Pancreas (tissue), 10 donors: ENCODE data around the gene CLTCL1. TPM values are rescaled to one million over a fixed set of nuclear protein-coding genes. Genes with fewer than 3 reads are reported as not detected.
A peak's percentile ranks its signal among the peaks of the same experiment; 100 is the strongest.

Source experiments
- ATAC-seq, 4 donors: fragments of 200-7000 bp; cut with Tn5 transposase; one replicate each; pipeline versions ENCODE4 v1.8.0 to v1.9.1; 2020; ENCODE audit warnings: mild to moderate bottlenecking in 4 of 4, moderate library complexity in 4 of 4
- DNase-seq, 6 donors: peaks; one replicate each; pipeline ENCODE4 v3.0.0-alpha.2; 2020
- FAIRE-seq: peaks from 2 replicates; lab custom pipeline; 2012; peaks lifted over from hg19 to GRCh38; lab: Jason Lieb, UNC
- H3K27ac ChIP-seq, 4 donors: fragments of 200-600 bp; sonication (generic); 1 replicate in 3 of 4; 2 replicates in 1 of 4; pipeline versions ENCODE4 v1.5.0 to v1.8.0; 2020
- H3K27me3 ChIP-seq, 4 donors: fragments of 200-600 bp; one replicate each; pipeline ENCODE4 v1.8.0; 2021
- H3K36me3 ChIP-seq, 3 donors: fragments of 200-600 bp; sonication (generic) in 1 of 3; one replicate each; pipeline versions ENCODE4 v1.5.0 to v1.8.0; 2020 to 2021
- H3K4me1 ChIP-seq, 3 donors: fragments of 200-600 bp; one replicate each; pipeline ENCODE4 v1.8.0; 2021
- H3K4me3 ChIP-seq, 4 donors: fragments of 200-600 bp; sonication (generic) in 2 of 4; one replicate each; pipeline versions ENCODE4 v1.5.0 to v1.8.0; 2020 to 2021
- H3K9me3 ChIP-seq, 4 donors: fragments of 200-600 bp; one replicate each; pipeline ENCODE4 v1.8.0; 2021
- WGBS, 2 donors: extraction: QIAGEN DNeasy Blood & Tissue Kit; methylation state at CpG; one replicate each; pipeline ENCODE4 v1.1.7; 2013; 5-methylcytosine and 5-hydroxymethylcytosine counted together
- intact Hi-C, 3 donors: fragments of 100-400 bp; cut with DNase I; formaldehyde crosslinking; loops; one replicate each; pipeline versions ENCODE4 v1.11.1 to v1.14.2; 2022
- polyA plus RNA-seq, 2 donors: library from polyadenylated mRNA; stranded (reverse); fragments of 200-250 nt; gene quantifications; one replicate each; pipeline ENCODE4 v1.2.3, GENCODE V29; 2013
- total RNA-seq, 6 donors: library from RNA; stranded (reverse); fragmentation: NEBNext Ultra II Directional in 4 of 6; extraction: Animal tissue kit (Norgen Biotek cat#: 25700) in 4 of 6; gene quantifications; one replicate each; pipeline versions ENCODE4 v1.2.1 to v1.2.4, GENCODE V29; 2021 to 2023
- TF ChIP-seq, protein P1 (sequence below), 4 donors: fragments of 200-600 bp; sonication (generic) in 3 of 4; IDR thresholded peaks; one replicate each; pipeline versions ENCODE4 v1.5.0 to v1.8.0; 2021; ENCODE audit warnings: antibody characterized with exemption in 4 of 4
- donor health status: healthy with polysubstance abuse.
- donor health status: DM: no; HTN: no; CAD: no; lungs with moderate emphysema.
- donor health status: DM: no; HTN: no; CAD: no.
- donor health status: control.
- donor health status: control.
- donor health status: Bipolar disorder and iron deficiency.
- donor health status: DM: yes; HTN: yes; CAD: no.
- donor health status: DM: no; HTN: no; CAD: no.
- donor health status: DM: no; HTN: no; CAD: no.
- donor health status: DM: yes; HTN: yes; CAD: no.

The CLTCL1 gene
- 1 to 10 TPM; 1.7 to 2.7 (median 2.1) TPM for total RNA-seq
- polyA plus RNA-seq: 1 to 10 TPM; 4.2 to 6.4 TPM

DNA sequence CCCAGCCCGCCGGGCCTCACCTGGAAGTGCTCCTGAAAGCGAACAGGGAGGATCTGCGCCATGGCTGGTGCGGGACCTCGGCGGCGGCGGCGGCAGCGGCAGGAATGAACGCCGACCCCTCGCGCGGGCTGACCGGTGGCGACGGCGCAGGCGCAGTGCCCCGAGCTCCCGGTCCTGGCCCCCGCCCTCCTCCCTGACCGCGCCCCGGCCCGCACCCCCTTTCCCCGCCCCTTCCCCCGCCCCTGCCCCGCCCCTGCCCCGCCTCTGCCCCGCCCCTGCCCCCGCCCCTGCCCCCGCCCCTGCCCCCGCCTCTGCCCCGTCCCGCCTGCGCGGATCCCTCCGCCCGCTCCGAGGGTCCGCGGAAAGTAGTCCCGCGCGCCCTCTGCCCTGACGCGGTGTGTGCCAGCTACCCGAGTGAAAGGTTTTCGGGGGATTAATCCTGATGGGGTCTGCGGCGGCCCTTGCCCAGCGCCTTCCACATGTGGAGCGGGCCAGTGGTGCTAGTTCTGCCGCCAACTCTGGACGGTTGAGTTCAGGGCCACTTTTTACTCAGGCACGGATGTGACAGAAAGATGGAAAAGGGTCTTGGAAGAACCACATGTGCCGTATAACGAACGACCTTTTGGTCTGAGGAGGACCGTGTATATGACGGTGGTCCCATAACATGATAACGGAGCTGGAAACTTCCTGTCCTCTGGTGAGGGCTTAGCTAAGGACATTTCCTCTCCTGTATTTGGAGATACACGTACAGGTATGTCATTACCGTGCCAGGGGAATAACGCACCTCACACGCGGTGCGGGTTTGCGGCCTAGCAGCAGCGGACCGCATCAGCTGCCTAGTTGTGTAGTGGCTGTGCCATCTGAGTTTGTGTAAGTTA is at the start of gene CLTCL1:
Gene CLTCL1, minus strand, starts transcription at position 140 of the 878 bp plus-strand sequence. Its CDS starts 78 bp downstream, at position 62.
- peaks cover 0 to 13% (median 0%) of the 10 kb centered on the region in 3 donors for H3K4me1 ChIP-seq
- DNase-seq (peak; percentile 72 to 93 (median 84)), FAIRE-seq (no peak), ATAC-seq (peak; percentile 83 to 92 (median 90))
- peak within 1 kb of the TSS in 3 of 4 donors; percentile 39 to 66 (median 57) for H3K27ac ChIP-seq
- H3K9me3 ChIP-seq: no peaks in the 10 kb centered on the region
- TF ChIP-seq, protein P1, sequence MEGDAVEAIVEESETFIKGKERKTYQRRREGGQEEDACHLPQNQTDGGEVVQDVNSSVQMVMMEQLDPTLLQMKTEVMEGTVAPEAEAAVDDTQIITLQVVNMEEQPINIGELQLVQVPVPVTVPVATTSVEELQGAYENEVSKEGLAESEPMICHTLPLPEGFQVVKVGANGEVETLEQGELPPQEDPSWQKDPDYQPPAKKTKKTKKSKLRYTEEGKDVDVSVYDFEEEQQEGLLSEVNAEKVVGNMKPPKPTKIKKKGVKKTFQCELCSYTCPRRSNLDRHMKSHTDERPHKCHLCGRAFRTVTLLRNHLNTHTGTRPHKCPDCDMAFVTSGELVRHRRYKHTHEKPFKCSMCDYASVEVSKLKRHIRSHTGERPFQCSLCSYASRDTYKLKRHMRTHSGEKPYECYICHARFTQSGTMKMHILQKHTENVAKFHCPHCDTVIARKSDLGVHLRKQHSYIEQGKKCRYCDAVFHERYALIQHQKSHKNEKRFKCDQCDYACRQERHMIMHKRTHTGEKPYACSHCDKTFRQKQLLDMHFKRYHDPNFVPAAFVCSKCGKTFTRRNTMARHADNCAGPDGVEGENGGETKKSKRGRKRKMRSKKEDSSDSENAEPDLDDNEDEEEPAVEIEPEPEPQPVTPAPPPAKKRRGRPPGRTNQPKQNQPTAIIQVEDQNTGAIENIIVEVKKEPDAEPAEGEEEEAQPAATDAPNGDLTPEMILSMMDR (IDR thresholded peaks at IDR 0.05): no peak
- no peaks in the 10 kb centered on the region for H3K27me3 ChIP-seq
- no peaks in the 10 kb centered on the region for H3K36me3 ChIP-seq
- intact Hi-C loops: no loop called here
- H3K4me3 ChIP-seq: peak within 1 kb of the TSS; percentile 60 to 95 (median 80)
- WGBS, 2 donors: 1 to 3% methylated on average over 39 to 63 of the region's 74 CpGs

- TF ChIP-seq, protein P1 (IDR thresholded peaks at IDR 0.05): no peak
- no peak overlapping the region for H3K4me3 ChIP-seq
- WGBS, 2 donors: 96 to 99% methylated on average over 2 of the region's 2 CpGs
- DNase-seq: no peak
- H3K4me1 ChIP-seq: no peaks in the 10 kb centered on the region
- no peaks in the 10 kb centered on the region for H3K9me3 ChIP-seq
- no peak overlapping the region for H3K27ac ChIP-seq
- H3K27me3 ChIP-seq: no peaks in the 10 kb centered on the region
- intact Hi-C loops: no loop called here
- peaks cover 0 to 23% (median 4%) of the 10 kb centered on the region in 3 donors for H3K36me3 ChIP-seq
- no peak for ATAC-seq
- peak; percentile 60 for FAIRE-seq
These were observed 45.6 kb upstream of the CLTCL1 start for GRCh38 chr22:19337137-19337536.

GRCh38 chr22:19336133-19337075 is 44.9 kb upstream of the CLTCL1 start:
- Histone ChIP-seq H3K36me3 (peaks cover 0 to 30% (median 10%) of the 10 kb centered on the region in 3 donors), H3K9me3 (no peaks in the 10 kb centered on the region), H3K27ac (no peak overlapping the region), H3K4me1 (no peaks in the 10 kb centered on the region), H3K27me3 (no peaks in the 10 kb centered on the region), H3K4me3 (no peak overlapping the region)
- intact Hi-C loops: no loop called here
- FAIRE-seq (no peak), DNase-seq (no peak), ATAC-seq (no peak)
- TF ChIP-seq, protein P1 (IDR thresholded peaks at IDR 0.05): no peak
- WGBS, 2 donors: 90 to 91% methylated on average over 7 of the region's 7 CpGs

GRCh38 chr22:19331975-19332374 is 40.5 kb upstream of the CLTCL1 start:
- Histone ChIP-seq H3K27ac (no peak overlapping the region), H3K4me3 (no peak overlapping the region), H3K9me3 (no peaks in the 10 kb centered on the region), H3K4me1 (no peaks in the 10 kb centered on the region), H3K36me3 (peaks cover 5 to 37% (median 22%) of the 10 kb centered on the region in 3 donors), H3K27me3 (no peaks in the 10 kb centered on the region)
- DNase-seq (no peak), FAIRE-seq (no peak), ATAC-seq (no peak)
- intact Hi-C loops: no loop called here
- TF ChIP-seq, protein P1 (IDR thresholded peaks at IDR 0.05): no peak
- 96 to 99% methylated on average over 5 of the region's 5 CpGs for WGBS, 2 donors
